Measurements from ENCODE around the gene SDR42E2. TPM values are rescaled to one million over a fixed set of nuclear protein-coding genes. Genes with fewer than 3 reads are reported as not detected.

The SDR42E2 gene
- total and polyA plus RNA-seq, 2 of the 8 experiments (the other 6 are each of a cell fraction or from before 2014, with no cell fraction given): 0.08 TPM; not detected in 1

- TF ChIP-seq CTCF (IDR thresholded peaks at IDR 0.05; ENCODE audit: control extremely low read depth in 1 of 3, insufficient read depth in 1 of 3, low read depth in 1 of 3, low read length in 3 of 3) (no peak), TEAD4 (IDR thresholded peaks at IDR 0.05; ENCODE audit: low read depth, low read length) (no peak), RNF2 (IDR thresholded peaks at IDR 0.05; ENCODE audit: borderline replicate concordance, low read depth, low read length, missing control alignments, poor library complexity, severe bottlenecking) (no peak), SP4 (IDR thresholded peaks at IDR 0.05; ENCODE audit: low read length) (no peak), ZNF274 (IDR thresholded peaks at IDR 0.05; ENCODE audit: borderline replicate concordance, extremely low read depth, low read length) (no peak)
Observed at GRCh38 chr16:22207715-22208360, 45.5 kb downstream of the SDR42E2 start (continued).
